HG02623 (cell line): ENCODE measurements around the gene ERCC5.

Experiments used
- ATAC-seq: cut with Tn5 transposase; IDR thresholded peaks from one replicate; pipeline ENCODE4 v1.9.1; 2021; ENCODE audit warnings: moderate library complexity; ENCODE audit not compliant: unreplicated experiment

Gene ERCC5

DNA sequence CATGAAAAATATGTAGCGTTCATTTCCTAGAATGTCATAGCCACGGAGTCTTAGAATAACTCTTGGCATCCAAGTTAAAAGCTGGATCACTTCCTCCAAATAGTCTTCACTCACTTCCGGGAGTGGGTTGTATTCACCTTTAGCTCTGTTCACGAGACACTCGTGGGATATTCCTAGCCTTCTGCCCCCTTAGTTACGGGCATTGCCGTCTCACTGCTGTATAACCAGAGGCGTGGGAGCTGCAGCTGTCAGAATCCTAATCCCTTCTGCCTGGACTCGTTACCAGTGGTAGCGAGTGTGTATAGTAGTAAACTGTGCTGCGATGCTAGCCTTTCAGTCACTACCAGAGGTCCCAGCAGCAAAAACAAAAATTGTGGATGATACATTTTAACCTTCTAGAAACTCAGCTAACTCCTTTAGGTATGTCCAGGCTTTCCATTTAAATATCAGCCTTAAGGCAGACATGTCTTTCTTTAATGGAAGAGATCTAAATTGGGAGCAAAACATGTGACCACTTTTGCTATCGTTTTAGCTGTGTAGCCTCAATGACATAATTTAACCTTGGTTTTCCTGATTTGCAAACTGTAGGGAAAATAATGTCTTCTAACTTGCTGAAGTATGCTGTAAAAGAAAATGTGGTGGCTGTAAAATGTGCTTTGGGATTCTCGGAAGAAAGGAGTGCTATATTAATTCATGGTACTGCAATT is 34.1 kb downstream of the ERCC5 start:
- no peak for ATAC-seq

DNA sequence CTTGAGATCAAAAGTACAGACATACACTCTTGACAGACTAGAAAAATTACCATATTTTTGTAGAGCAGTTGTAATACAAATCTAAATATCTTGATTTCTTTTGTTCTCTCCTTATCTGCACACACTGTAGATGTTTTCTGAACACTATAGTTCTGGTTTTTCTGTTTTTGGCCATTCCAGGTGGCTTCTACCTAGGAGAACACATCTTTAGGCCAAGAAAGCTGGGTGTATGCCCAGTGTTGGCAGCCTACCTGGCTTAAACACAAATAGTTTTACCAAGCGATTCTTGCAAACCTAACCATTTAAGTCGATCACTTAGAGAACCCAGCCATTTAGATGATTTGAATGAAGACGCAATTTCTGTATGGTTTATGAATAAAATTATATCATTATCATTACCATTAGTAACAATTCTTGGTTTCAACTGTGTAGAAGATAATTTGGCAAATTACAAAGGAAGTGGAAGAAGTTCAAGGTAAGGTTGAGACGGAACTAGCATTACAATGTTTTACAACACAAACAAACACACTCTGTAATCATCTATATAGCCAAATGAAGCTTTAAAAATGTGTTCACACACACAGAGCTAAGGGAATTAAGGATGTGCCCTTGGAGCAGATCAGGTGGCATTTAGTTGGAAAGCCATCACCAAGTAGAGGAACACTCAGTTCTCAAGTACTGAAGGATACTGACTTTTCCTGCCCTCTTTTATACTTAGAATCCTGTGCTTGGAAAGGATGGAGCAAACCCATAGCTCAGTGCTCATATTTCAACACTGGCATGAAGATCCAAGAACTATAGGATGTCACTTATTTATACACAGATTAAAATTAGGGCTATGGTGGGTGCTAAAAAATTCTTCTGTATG is 36.2 kb downstream of the ERCC5 start:
- ATAC-seq, result no peak

DNA sequence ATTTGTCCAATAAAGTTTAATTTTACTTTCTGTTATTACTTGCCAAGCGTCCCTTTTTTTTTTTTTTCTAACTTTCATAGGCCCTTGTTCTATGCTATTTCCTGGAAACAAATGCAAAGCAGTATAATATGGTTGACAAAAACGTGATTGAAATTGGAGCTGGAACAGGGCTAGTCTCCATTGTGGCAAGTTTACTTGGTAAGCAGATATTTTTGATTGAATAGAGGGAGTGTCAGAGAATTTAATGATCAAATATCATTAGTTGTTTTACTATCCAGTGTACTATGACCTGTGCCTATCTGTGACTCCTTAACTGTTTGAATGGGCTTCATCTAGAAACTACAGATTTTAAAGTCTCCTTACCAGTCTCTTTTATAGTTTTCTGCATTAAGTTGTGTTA is 46.7 kb downstream of the ERCC5 start:
- ATAC-seq, result no peak

GRCh38 chr13:102897371-102898138 is 51.7 kb downstream of the ERCC5 start:
- ATAC-seq, result no peak

- ATAC-seq, result no peak
These were observed 54.4 kb downstream of the ERCC5 start for GRCh38 chr13:102900193-102900608.

GRCh38 chr13:102901056-102901455 is 55.2 kb downstream of the ERCC5 start:
- no peak for ATAC-seq

- no peak for ATAC-seq
These were observed 55.9 kb downstream of the ERCC5 start for GRCh38 chr13:102901615-102902305.

- no peak for ATAC-seq
These were observed 57.0 kb downstream of the ERCC5 start for GRCh38 chr13:102902789-102903347.

GRCh38 chr13:102903659-102904407 is 58.0 kb downstream of the ERCC5 start:
- ATAC-seq, result no peak

- no peak for ATAC-seq
These were observed 58.6 kb downstream of the ERCC5 start for GRCh38 chr13:102904408-102904862.

GRCh38 chr13:102905905-102906771 is 60.3 kb downstream of the ERCC5 start:
- ATAC-seq, result no peak

DNA sequence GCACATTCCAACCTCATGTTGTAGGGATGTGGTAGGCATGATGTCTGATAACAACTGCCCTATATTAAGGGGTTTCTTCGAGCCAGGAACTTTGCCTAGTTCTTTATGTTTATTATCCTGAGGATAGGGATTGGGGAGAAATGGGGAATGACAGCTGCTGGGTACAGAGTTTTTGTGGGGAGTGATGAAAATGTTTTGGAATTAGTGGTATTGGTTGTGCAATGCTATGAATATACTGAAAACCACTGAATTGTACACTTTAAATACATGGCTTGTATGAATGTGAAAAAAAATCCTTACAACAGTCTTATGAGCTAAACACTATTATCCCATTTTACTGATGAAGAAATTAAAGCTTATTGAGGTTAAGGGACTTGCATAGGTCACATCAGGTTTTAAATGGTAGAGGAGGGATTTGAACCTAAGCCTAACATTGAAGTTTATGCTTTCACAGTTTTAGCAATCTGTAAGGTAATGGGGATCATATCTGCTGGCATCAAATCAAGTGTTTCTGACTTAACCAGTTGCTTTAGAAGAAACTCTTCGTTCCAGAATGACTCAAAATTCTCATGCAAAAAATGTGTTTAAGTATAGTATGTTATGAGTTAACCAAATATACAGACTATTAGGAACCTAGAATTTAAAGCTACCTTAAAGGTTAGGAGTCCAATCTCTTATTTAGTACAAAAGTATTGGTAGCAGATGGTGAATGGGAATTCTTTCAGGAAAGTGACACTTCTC is 61.4 kb downstream of the ERCC5 start:
- ATAC-seq, result peak; percentile 77

GRCh38 chr13:102907886-102908515 is 62.2 kb downstream of the ERCC5 start:
- ATAC-seq, result peak; percentile 8

- ATAC-seq, result no peak
These were observed 64.1 kb downstream of the ERCC5 start for GRCh38 chr13:102909971-102910370.

DNA sequence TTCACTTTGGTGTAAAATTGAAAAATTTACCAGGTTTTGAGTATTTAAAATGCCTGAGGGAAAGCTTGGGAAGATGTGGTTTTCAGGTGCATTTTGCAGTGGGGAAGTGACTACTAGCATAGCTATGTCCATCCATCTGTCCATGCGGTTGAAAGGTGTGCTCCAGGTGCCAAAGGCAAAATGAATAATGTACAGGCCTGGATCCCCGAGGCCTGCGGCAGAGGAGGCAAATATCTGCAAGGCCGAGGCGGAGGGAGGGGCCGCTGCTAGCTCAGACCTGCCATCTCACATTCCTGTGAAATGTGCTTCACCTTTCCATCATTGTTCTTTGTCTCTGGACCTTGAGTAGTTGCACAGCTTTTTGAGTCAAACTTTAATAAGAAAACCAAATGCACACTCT is 65.5 kb downstream of the ERCC5 start:
- ATAC-seq, result no peak

GRCh38 chr13:102912599-102912998 is 66.8 kb downstream of the ERCC5 start:
- no peak for ATAC-seq

GRCh38 chr13:102913914-102914313 is 68.1 kb downstream of the ERCC5 start:
- ATAC-seq, result no peak
